ENCODE measurements around the gene NUDT16L1. TPM values are rescaled to one million over a fixed set of nuclear protein-coding genes. Genes with fewer than 3 reads are reported as not detected.

The NUDT16L1 gene
- total and polyA plus RNA-seq, 2 experiments from 2014 or later: 84.4 to 157 TPM

GRCh38 chr16:4675864-4676786, 17.2 kb upstream of the NUDT16L1 start:
- H3K4me3 ChIP-seq: no peak overlapping the region
- DNase-seq (ENCODE audit: low read depth in 1 of 2, low spot score in 1 of 2): peak in 1 of 2 donors; percentile 46
- H3K9me3 ChIP-seq (ENCODE audit: low read depth): no peaks in the 10 kb centered on the region
- TF ChIP-seq CTCF (IDR thresholded peaks at IDR 0.05; ENCODE audit: low read depth, low read length): no peak
- H3K27me3 ChIP-seq: no peaks in the 10 kb centered on the region
- peaks cover 13% of the 10 kb centered on the region for H3K4me1 ChIP-seq (ENCODE audit: low read depth)
- peak overlapping the region; percentile 82 for H3K27ac ChIP-seq
- peaks cover 3% of the 10 kb centered on the region for H3K36me3 ChIP-seq

GRCh38 chr16:4676831-4677230, 16.5 kb upstream of the NUDT16L1 start:
- Histone ChIP-seq H3K36me3 (peaks cover 3% of the 10 kb centered on the region), H3K9me3 (ENCODE audit: low read depth) (no peaks in the 10 kb centered on the region), H3K27ac (peak overlapping the region; percentile 82), H3K27me3 (no peaks in the 10 kb centered on the region), H3K4me1 (ENCODE audit: low read depth) (peaks cover 13% of the 10 kb centered on the region), H3K4me3 (no peak overlapping the region)
- TF ChIP-seq CTCF (IDR thresholded peaks at IDR 0.05; ENCODE audit: low read depth, low read length): no peak
- DNase-seq (ENCODE audit: low read depth in 1 of 2, low spot score in 1 of 2): no peak

GRCh38 chr16:4677390-4677789, 16.0 kb upstream of the NUDT16L1 start:
- peaks cover 3% of the 10 kb centered on the region for H3K36me3 ChIP-seq
- no peak for TF ChIP-seq CTCF (IDR thresholded peaks at IDR 0.05; ENCODE audit: low read depth, low read length)

GRCh38 chr16:4677994-4678393, 15.4 kb upstream of the NUDT16L1 start:
- TF ChIP-seq CTCF (IDR thresholded peaks at IDR 0.05; ENCODE audit: low read depth, low read length): no peak
- H3K4me3 ChIP-seq: no peak overlapping the region
- no peaks in the 10 kb centered on the region for H3K27me3 ChIP-seq
- H3K9me3 ChIP-seq (ENCODE audit: low read depth): no peaks in the 10 kb centered on the region
- DNase-seq (ENCODE audit: low read depth in 1 of 2, low spot score in 1 of 2): no peak
- H3K27ac ChIP-seq: peak overlapping the region; percentile 62
- H3K4me1 ChIP-seq (ENCODE audit: low read depth): peaks cover 13% of the 10 kb centered on the region
- peaks cover 3% of the 10 kb centered on the region for H3K36me3 ChIP-seq

More at GRCh38 chr16:4677390-4677789, 16.0 kb upstream of the NUDT16L1 start:
- Histone ChIP-seq H3K9me3 (ENCODE audit: low read depth) (no peaks in the 10 kb centered on the region), H3K27ac (no peak overlapping the region), H3K4me3 (no peak overlapping the region), H3K4me1 (ENCODE audit: low read depth) (peaks cover 13% of the 10 kb centered on the region), H3K27me3 (no peaks in the 10 kb centered on the region)
- DNase-seq (ENCODE audit: low read depth in 1 of 2, low spot score in 1 of 2): no peak

- Histone ChIP-seq H3K27me3 (no peaks in the 10 kb centered on the region), H3K9me3 (ENCODE audit: low read depth) (no peaks in the 10 kb centered on the region), H3K27ac (peak overlapping the region; percentile 62), H3K4me1 (ENCODE audit: low read depth) (peaks cover 13% of the 10 kb centered on the region), H3K4me3 (no peak overlapping the region), H3K36me3 (no peaks in the 10 kb centered on the region)
- no peak for DNase-seq (ENCODE audit: low read depth in 1 of 2, low spot score in 1 of 2)
- TF ChIP-seq CTCF (IDR thresholded peaks at IDR 0.05; ENCODE audit: low read depth, low read length): no peak
These were observed 14.8 kb upstream of the NUDT16L1 start for GRCh38 chr16:4678596-4678995.

Measured in cardiac muscle cell (in vitro differentiated cells and primary cell).